IPS-18c (cell line): Measurements from ENCODE around the gene LHPP.

Source experiments
- H3K4me3 ChIP-seq: 2 replicates; pipeline ENCODE4 v1.7.0; 2013; ENCODE audit warnings: low read depth, mild to moderate bottlenecking, low read length, moderate library complexity; ENCODE audit not compliant: insufficient read depth
- H3K9me3 ChIP-seq: one replicate; pipeline ENCODE4 v1.6.1; 2013; ENCODE audit warnings: mild to moderate bottlenecking, low read length, moderate library complexity; ENCODE audit not compliant: control insufficient read depth, insufficient read depth

Gene LHPP

DNA sequence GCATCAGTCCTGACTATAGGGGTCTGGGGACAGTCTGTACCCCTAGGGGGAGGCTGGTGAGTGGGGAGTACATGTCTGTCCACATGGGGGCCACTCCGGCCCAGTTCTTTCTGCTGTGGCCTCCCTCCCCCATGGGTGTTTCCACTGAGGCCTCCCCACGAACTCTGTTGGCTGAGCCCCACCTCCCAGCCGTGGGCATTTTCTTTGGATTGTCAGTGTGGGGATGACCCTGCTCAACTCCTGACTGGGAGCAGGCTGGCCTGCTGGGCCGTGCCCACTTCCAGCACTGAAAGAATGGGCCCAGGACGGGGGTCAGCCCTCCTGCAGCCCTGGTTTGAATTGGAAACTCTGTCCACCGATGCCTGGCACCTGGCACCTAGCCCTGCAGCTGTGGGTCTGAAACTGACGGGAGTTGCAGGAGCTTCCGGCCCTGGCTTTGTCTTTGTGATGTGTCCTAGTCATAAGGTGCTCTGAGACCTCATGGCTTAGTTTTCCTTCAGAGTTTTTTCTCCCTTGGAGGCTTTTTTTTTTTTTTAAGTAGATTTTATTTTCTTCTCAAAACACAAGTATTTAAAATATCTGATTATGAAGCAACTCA is 46.5 kb downstream of the LHPP start:
- H3K4me3 ChIP-seq: no peak overlapping the region
- no peaks in the 10 kb centered on the region for H3K9me3 ChIP-seq

DNA sequence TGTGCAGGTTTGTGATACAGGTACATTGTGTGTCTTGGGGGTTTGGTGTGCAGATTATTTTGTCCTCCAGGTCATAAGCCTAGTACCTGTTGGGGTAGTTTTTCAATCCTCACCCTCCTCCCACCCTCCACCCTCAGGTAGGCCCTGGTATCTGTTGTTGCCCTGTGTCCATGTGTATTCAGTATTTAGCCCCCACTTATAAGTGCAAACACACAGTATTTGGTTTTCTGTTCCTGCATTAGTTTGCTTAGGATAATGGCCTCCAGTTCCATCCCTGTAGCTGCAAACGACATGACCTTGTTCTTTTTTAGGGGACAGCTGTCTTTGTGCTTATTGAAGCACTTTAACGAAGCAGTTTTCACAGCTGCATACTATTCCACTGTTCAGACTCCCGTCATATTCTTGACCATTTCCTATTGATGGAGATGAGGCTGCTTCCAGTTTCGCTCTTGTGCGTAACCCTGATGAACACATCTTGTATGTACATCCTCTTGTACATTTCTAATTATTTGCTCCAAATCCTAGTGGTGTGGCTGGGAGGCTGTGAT is 47.4 kb downstream of the LHPP start:
- no peak overlapping the region for H3K4me3 ChIP-seq
- no peaks in the 10 kb centered on the region for H3K9me3 ChIP-seq

DNA sequence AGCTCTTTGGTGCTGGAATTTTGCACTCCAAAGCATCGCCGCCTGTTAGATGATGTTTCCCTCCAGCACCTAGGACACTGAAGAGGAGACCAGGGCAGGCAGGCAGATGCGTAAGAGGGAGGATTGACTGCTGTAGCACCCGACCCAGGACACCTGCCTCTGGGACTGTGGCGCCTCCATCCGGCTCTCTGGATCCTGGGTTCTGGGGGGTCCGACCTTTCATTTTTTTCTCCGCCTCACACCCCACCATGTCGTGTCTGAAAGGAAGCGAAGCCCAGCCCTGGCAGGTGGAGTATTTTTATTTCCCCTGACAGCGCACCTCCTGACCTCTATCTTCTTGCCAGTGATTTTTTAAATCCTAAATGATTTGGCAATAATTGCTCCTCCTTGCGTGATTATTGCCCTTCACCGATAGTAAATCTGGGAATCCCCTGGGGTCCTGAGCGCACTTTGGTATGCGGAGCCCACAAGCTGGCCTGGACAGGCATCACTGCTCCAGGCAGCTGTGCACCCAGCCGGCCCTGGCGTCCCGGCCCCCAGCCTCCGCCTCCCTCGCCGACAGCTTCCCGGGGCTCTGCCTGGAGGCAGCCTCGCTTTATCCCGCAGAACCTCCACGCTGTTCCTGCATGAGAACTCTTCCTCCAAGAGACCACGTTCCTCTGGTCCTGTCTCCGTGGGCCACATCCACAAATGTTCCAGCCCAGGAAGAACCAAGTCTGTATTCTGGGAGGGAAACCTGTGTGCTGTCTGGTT is 48.4 kb downstream of the LHPP start:
- no peaks in the 10 kb centered on the region for H3K9me3 ChIP-seq
- H3K4me3 ChIP-seq: no peak overlapping the region

DNA sequence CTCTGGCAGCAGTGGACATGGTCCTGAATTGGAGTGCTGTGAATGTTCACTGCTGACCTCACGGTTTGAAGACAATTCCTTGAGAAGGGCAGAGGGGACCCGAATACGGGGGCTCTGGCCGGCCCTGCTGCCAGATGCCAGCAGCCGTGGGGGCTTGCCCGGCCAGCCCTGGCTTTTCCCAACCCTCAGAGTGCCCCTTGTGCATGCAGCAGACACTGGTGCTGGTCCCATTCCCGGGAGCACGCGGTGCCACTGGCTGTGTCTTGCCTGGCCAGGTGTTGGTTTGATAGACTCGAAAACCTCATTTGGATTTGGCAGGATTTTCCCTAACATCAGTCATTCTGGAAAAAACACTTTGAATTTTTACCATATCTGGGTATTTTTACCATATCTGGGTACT is 49.1 kb downstream of the LHPP start:
- Histone ChIP-seq H3K9me3 (no peaks in the 10 kb centered on the region), H3K4me3 (no peak overlapping the region)

DNA sequence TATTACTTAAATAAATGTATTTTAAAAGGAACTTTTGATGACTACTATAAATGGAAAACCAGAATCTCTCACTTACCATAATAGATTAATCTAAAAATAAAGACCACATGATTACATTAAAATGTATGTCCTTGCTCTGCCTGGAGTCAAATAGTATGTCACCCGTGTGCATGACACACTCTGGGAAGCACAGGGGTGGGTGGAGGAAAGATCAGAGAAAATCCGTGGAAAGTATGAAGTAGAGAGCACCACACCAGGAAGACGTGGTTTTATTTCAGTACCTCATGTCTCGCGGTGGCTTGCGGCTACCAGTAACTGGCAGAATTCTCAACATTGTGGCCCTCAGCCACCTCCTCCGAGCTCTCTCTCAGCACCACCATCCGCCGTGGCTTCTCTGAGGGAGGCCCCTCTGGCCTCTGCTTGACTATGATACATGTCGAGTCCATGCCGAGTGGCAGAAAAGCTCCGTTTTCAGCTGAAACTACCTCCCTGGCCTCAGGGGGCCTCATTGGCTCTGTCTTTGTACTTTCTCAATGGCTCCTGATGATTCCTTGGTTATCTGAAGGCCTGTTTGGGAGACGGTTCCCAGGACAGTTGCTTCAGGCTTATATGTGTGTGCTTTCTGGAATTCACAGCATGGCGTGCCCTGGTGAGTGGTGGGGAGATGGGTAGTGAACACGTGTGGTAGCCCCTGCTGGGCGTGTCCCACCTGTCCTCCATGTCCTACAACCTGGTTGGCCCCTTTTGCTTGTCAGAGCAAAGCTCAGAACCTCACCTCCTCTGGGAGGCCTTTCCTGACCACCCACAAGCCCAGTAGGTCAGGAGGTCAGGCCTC is 49.8 kb downstream of the LHPP start:
- no peak overlapping the region for H3K4me3 ChIP-seq

DNA sequence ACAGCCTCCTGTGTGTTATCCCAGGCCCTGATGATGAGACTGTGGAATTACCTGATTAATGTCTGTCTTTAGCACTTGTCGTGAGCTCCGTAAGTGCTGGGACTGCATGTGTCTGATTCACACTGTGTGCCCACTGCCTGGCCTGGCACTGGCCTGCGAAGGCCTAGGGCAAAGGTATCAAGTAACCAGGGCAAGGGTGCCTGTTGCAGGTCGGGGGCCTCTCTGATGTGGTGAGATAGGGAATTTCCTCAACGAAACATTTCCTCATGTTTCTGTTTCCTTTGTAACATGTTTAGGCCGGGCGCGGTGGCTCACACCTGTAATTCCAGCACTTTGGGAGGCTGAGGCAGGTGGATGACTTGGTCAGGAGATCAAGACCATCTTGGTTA is 50.4 kb downstream of the LHPP start:
- no peaks in the 10 kb centered on the region for H3K9me3 ChIP-seq
- H3K4me3 ChIP-seq: no peak overlapping the region

More for the DNA sequence above, 49.8 kb downstream of the LHPP start:
- H3K9me3 ChIP-seq: no peaks in the 10 kb centered on the region

GRCh38 chr10:124512600-124512999 is 51.0 kb downstream of the LHPP start:
- H3K4me3 ChIP-seq: no peak overlapping the region; the same call in 1 of the 2 replicates

GRCh38 chr10:124515244-124515970 is 53.8 kb downstream of the LHPP start:
- Histone ChIP-seq H3K4me3 (no peak overlapping the region), H3K9me3 (no peaks in the 10 kb centered on the region)

More at GRCh38 chr10:124512600-124512999, 51.0 kb downstream of the LHPP start:
- no peaks in the 10 kb centered on the region for H3K9me3 ChIP-seq

DNA sequence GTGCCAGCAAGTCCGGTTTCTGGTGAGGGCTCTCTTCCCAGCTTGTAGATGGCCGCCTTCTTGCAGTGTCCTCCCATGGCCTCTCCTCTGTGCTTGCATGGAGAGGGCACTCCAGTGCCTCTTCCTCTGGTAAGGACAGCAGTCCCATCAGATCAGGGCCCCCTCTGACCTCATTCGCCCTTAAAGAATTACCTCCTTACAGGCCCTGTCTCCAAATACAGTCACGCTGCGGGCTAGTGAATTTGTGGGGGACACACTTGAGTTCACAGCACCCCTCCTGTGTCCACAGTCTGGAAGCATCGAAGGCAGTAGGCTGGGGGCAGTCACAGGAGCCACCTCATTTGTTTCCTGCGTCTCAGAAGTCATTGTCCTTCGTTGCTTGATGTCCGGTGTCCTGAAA is 54.6 kb downstream of the LHPP start:
- Histone ChIP-seq H3K9me3 (no peaks in the 10 kb centered on the region), H3K4me3 (no peak overlapping the region)

GRCh38 chr10:124516746-124517397 is 55.2 kb downstream of the LHPP start:
- Histone ChIP-seq H3K4me3 (no peak overlapping the region), H3K9me3 (no peaks in the 10 kb centered on the region)

- no peaks in the 10 kb centered on the region for H3K9me3 ChIP-seq
- no peak overlapping the region for H3K4me3 ChIP-seq
Measured at GRCh38 chr10:124517461-124517860, 55.8 kb downstream of the LHPP start.

DNA sequence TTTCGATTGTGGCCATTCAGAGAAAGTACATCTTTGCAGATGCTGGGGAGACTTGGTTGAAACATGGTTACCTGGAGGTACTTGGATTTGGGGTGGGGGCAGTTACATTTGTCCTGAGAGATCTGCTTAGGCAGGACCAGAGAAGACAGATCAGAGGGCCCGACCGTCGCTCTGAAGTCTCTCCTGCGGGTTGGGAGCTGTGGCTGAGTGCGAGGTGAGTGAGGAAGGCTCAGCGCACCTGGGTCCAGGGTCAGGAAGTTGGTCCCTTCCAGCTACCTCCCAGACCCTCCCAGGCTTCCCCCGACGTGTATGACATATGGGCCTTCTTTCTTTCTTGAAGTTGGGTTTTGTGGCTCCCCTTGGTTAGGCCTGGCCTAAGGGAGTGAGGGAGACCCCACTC is 56.3 kb downstream of the LHPP start:
- no peaks in the 10 kb centered on the region for H3K9me3 ChIP-seq
- H3K4me3 ChIP-seq: no peak overlapping the region

GRCh38 chr10:124518366-124518765 is 56.7 kb downstream of the LHPP start:
- no peak overlapping the region for H3K4me3 ChIP-seq
- no peaks in the 10 kb centered on the region for H3K9me3 ChIP-seq

DNA sequence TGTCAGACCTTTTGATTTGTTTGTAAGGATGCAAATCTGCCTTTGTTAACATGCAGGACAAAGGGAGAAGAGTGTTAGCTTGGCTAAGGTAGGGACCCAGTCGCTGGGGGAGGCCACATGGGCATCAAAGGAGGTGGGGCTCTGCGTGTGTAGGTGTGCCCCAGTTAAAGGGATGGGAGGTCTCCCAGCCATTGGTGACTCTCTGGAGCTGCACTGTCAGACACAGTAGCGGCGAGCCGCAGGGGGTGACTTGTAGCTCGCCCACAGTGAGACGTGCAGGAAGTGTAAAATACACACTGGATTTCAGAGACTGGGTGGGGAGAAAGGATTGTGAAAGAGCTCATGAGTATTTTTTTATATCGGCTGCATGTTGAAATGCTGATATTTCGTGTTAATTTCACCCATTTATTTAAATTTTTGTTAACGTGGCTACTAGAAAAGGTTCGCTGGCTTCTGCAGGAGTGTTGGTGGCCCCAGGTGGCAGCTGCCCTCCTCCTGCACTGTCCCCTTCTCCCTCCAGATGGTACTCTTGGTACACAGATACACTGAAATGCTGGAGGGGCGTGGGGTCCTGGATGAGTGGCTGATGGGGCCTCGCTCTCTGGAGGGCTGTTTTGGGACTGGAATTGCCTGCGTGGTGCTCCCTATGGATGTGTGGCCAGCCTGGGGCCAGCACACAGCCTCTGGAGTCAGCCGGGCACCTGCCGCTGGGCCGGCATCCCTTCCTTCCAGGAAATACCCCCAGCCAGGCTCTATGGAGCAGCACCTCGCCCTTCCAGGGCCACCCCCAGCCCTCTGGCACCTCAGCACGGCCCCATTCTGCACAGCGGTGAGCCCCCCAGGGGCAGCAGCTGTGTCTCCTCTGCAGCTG is 59.2 kb downstream of the LHPP start:
- Histone ChIP-seq H3K4me3 (no peak overlapping the region), H3K9me3 (no peaks in the 10 kb centered on the region)

- H3K4me3 ChIP-seq: no peak overlapping the region
- no peaks in the 10 kb centered on the region for H3K9me3 ChIP-seq
Measured at GRCh38 chr10:124521429-124521871, 59.8 kb downstream of the LHPP start.
